Suprapubic skin (tissue), 4 donors: ENCODE data around the gene FAM89B. TPM values are rescaled to one million over a fixed set of nuclear protein-coding genes. Genes with fewer than 3 reads are reported as not detected.

Experiments
- DNase-seq, 2 donors: peaks; one replicate each; pipeline ENCODE4 v3.0.0-alpha.2; 2019; ENCODE audit warnings: low spot score in 2 of 2
- H3K27ac ChIP-seq: fragments of 200-600 bp; sonication (generic); one replicate; pipeline ENCODE4 v1.5.1; 2019
- H3K27me3 ChIP-seq: fragments of 200-600 bp; sonication (generic); one replicate; pipeline ENCODE4 v1.5.1; 2019
- H3K36me3 ChIP-seq: fragments of 200-600 bp; sonication (generic); one replicate; pipeline ENCODE4 v1.5.1; 2019
- H3K4me1 ChIP-seq: fragments of 200-600 bp; sonication (generic); one replicate; pipeline ENCODE4 v1.5.1; 2019
- H3K4me3 ChIP-seq: fragments of 200-600 bp; sonication (generic); one replicate; pipeline ENCODE4 v1.5.1; 2019; ENCODE audit warnings: mild to moderate bottlenecking
- H3K9me3 ChIP-seq: fragments of 200-600 bp; sonication (generic); one replicate; pipeline ENCODE4 v1.5.1; 2019
- CTCF ChIP-seq, 2 donors: fragments of 200-600 bp in 1 of 2; fragments of 450-650 bp in 1 of 2; sonication (generic) in 1 of 2; IDR thresholded peaks; one replicate each; pipeline ENCODE4 v1.5.1; 2016 to 2019; ENCODE audit warnings: antibody characterized with exemption in 2 of 2, mild to moderate bottlenecking in 1 of 2, moderate library complexity in 1 of 2
- EP300 ChIP-seq: sonication (generic); formaldehyde crosslinking; IDR thresholded peaks from one replicate; pipeline ENCODE4 v1.6.1; 2017; ENCODE audit warnings: antibody characterized with exemption
- POLR2A ChIP-seq, 2 donors: fragments of 450-650 bp; IDR thresholded peaks; one replicate each; pipeline ENCODE4 v1.6.1; 2017; ENCODE audit warnings: antibody characterized with exemption in 2 of 2, mild to moderate bottlenecking in 2 of 2, moderate library complexity in 2 of 2
- POLR2AphosphoS5 ChIP-seq, 3 donors: sonication (generic); formaldehyde crosslinking; IDR thresholded peaks; one replicate each; pipeline ENCODE4 v1.6.1; 2017; ENCODE audit warnings: antibody characterized with exemption in 3 of 3
- WGBS: methylation state at CpG from one replicate; pipeline ENCODE4 v1.1.5; 2018; 5-methylcytosine and 5-hydroxymethylcytosine counted together
- total RNA-seq, 4 donors: library from RNA; depleted of rRNA; stranded (reverse); fragments of >200 nt; gene quantifications; one replicate each; pipeline ENCODE4 v1.1.0, GENCODE V29; 2016

FAM89B gene
- total RNA-seq, 4 donors from 2014 or later, result 45.2 to 103 (median 72.0) TPM

GRCh38 chr11:65589444-65590239, 17.3 kb downstream of the FAM89B start:
- Histone ChIP-seq H3K36me3 (peaks cover 23% of the 10 kb centered on the region), H3K4me3 (no peak overlapping the region), H3K27me3 (no peaks in the 10 kb centered on the region), H3K4me1 (peaks cover 85% of the 10 kb centered on the region), H3K27ac (no peak overlapping the region), H3K9me3 (no peaks in the 10 kb centered on the region)
- TF ChIP-seq POLR2A (IDR thresholded peaks at IDR 0.05) (no peak), CTCF (IDR thresholded peaks at IDR 0.05) (no peak)
- WGBS, result 66% methylated on average over 7 of the region's 9 CpGs
- DNase-seq, result no peak

GRCh38 chr11:65590240-65590738, 18.0 kb downstream of the FAM89B start:
- H3K4me3 ChIP-seq, result no peak overlapping the region
- H3K36me3 ChIP-seq, result peaks cover 23% of the 10 kb centered on the region
- H3K27ac ChIP-seq, result no peak overlapping the region
- H3K9me3 ChIP-seq, result no peaks in the 10 kb centered on the region
- TF ChIP-seq POLR2AphosphoS5 (IDR thresholded peaks at IDR 0.05) (no peak), CTCF (IDR thresholded peaks at IDR 0.05) (no peak), POLR2A (IDR thresholded peaks at IDR 0.05) (no peak)
- no peak for DNase-seq
- H3K27me3 ChIP-seq, result no peaks in the 10 kb centered on the region
- H3K4me1 ChIP-seq, result peaks cover 86% of the 10 kb centered on the region
- WGBS, result 50% methylated on average over 5 of the region's 8 CpGs

- Histone ChIP-seq H3K36me3 (peaks cover 23% of the 10 kb centered on the region), H3K9me3 (no peaks in the 10 kb centered on the region), H3K27ac (peak overlapping the region; percentile 27), H3K4me1 (peaks cover 83% of the 10 kb centered on the region), H3K4me3 (peak overlapping the region; percentile 37), H3K27me3 (no peaks in the 10 kb centered on the region)
- TF ChIP-seq POLR2AphosphoS5 (IDR thresholded peaks at IDR 0.05), result no peak
- TF ChIP-seq EP300, result no peak
- TF ChIP-seq POLR2A (IDR thresholded peaks at IDR 0.05), result no peak
- TF ChIP-seq CTCF (IDR thresholded peaks at IDR 0.05), result no peak
- no peak for DNase-seq
- 55% methylated on average over 17 of the region's 106 CpGs for WGBS
Observed at GRCh38 chr11:65591939-65592857, 19.9 kb downstream of the FAM89B start.

GRCh38 chr11:65592858-65593517, 20.6 kb downstream of the FAM89B start:
- no peaks in the 10 kb centered on the region for H3K9me3 ChIP-seq
- no peak for DNase-seq
- peaks cover 75% of the 10 kb centered on the region for H3K4me1 ChIP-seq
- peaks cover 30% of the 10 kb centered on the region for H3K36me3 ChIP-seq
- H3K27me3 ChIP-seq, result no peaks in the 10 kb centered on the region
- 57% methylated on average over 20 of the region's 22 CpGs for WGBS
- TF ChIP-seq POLR2AphosphoS5 (IDR thresholded peaks at IDR 0.05), result no peak
- no peak for TF ChIP-seq CTCF (IDR thresholded peaks at IDR 0.05)
- no peak for TF ChIP-seq POLR2A (IDR thresholded peaks at IDR 0.05)
- no peak for TF ChIP-seq EP300
- H3K27ac ChIP-seq, result no peak overlapping the region
- peak overlapping the region; percentile 37 for H3K4me3 ChIP-seq
